Measurements from ENCODE around the gene ENTPD6. TPM values are rescaled to one million over a fixed set of nuclear protein-coding genes. Genes with fewer than 3 reads are reported as not detected.

Gene ENTPD6
- total RNA-seq, 1 donor from 2014 or later, result 73.4 TPM

DNA sequence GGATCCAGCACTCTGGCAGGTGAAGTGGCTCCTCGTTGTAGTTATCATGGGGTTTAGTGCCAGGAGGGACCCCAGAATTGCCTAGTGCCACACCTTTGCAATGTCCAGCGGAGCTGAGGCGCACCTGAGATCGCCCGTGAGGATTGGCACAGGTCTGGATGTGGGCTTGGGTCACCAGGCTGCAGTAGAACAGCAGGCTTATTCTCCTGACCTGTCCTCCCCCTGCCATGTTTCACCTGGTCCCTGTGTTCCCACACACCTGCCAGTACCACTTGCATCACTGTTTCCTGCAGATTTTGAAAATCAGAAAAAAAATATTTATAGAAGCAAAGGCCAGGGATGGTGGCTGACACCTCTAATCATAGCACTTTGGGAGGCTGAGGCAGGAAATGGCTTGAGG, 16.7 kb downstream of the ENTPD6 start:
- Mint-ChIP-seq H3K4me1 (no peaks in the 10 kb centered on the region), H3K9me3 (no peaks in the 10 kb centered on the region), H3K27me3 (ENCODE audit: low read depth) (no peaks in the 10 kb centered on the region), H3K27ac (ENCODE audit: unreplicated experiment) (no peak overlapping the region), H3K36me3 (ENCODE audit: low read depth) (peaks cover 8% of the 10 kb centered on the region), H3K4me3 (no peak overlapping the region)
- no peak for DNase-seq (ENCODE audit: low read depth, low spot score)
- TF ChIP-seq CTCF (conservative IDR thresholded peaks at IDR 0.05), result no peak

DNA sequence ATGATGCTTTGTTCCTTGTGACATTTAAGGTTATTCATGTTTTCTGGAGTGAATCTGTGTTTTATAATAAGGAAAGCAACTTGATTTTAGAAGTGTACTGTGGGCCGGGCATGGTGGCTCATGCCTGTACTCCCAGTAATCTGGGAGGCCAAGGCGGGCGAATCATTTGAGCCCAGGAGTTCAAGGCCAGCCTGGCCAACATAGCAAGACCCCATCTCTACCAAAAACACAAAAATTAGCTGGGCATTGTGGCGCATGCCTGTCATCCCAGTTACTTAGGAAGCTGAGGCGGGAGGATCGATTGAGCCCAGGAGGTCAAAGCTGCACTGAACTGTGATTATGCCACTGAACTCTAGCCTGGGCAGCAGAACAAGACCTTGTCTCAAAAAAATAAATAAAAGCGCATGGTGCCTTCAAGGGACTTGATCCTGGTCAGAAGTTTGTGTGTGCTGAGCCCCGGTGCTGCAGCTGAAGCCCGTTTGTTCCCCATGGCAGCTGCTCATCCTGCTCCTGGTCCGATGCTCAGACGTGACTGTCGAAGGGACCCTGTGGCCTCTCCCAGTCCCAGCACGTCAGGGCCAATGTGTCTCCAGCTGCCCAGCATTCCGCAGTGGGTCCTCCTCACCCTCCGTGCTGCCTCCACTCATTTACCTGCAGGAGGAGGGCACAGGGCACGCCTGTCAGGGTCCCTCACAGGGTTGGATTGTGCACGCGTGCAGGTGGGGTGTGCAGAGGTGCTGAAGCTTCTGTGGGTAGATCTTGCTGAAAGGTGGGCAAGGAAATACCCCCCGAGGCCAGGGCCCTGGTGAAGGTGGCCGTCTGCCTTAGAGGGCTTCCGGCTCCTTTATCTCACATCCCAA, 18.3 kb downstream of the ENTPD6 start:
- no peak overlapping the region for H3K4me3 Mint-ChIP-seq
- no peak for TF ChIP-seq CTCF (conservative IDR thresholded peaks at IDR 0.05)
- H3K27me3 Mint-ChIP-seq (ENCODE audit: low read depth), result no peaks in the 10 kb centered on the region
- no peak overlapping the region for H3K27ac Mint-ChIP-seq (ENCODE audit: unreplicated experiment)
- H3K36me3 Mint-ChIP-seq (ENCODE audit: low read depth), result peaks cover 8% of the 10 kb centered on the region
- H3K9me3 Mint-ChIP-seq, result no peaks in the 10 kb centered on the region
- H3K4me1 Mint-ChIP-seq, result no peaks in the 10 kb centered on the region
- no peak for DNase-seq (ENCODE audit: low read depth, low spot score)

DNA sequence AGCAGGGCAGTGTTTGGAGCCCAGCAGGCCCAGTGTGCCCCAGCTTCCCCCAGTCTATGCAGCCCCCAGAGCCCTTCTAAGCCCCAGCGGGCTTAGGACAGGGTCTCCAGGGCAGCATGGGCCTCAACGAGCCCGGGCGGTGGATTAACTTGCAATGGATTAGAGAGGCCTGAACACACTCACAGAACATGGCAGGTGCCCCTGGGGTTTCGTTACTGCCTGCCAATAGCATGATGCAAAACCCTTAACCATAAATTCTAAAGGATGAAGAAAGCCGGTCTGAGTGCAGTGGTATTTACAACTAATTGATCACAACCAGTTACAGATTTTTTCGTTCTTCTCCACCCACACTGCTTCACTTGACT, 18.9 kb downstream of the ENTPD6 start:
- peaks cover 8% of the 10 kb centered on the region for H3K36me3 Mint-ChIP-seq (ENCODE audit: low read depth)
- H3K4me3 Mint-ChIP-seq, result no peak overlapping the region
- H3K4me1 Mint-ChIP-seq, result no peaks in the 10 kb centered on the region
- no peaks in the 10 kb centered on the region for H3K27me3 Mint-ChIP-seq (ENCODE audit: low read depth)
- DNase-seq (ENCODE audit: low read depth, low spot score), result no peak
- no peaks in the 10 kb centered on the region for H3K9me3 Mint-ChIP-seq
- no peak overlapping the region for H3K27ac Mint-ChIP-seq (ENCODE audit: unreplicated experiment)
- no peak for TF ChIP-seq CTCF (conservative IDR thresholded peaks at IDR 0.05)

DNA sequence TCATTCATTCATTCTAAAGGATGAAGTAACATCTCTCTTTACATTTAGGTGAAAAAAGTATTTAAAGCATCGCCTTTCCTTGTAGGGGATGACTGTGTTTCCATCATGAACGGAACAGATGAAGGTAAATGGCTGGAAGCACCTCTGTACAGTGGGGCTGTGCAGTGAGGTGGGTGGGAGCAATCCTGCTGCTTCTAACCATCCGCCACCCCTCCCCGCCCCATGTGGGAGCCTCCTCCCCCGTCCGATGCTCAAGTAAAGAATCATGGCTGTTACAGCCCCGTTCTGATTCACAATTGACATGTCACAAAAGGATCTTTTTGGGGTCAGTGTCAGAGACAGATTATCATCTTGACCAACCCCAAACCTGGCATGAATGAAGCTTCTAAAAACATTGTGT, 19.3 kb downstream of the ENTPD6 start:
- no peak for DNase-seq (ENCODE audit: low read depth, low spot score)
- Mint-ChIP-seq H3K36me3 (ENCODE audit: low read depth) (peaks cover 4% of the 10 kb centered on the region), H3K4me1 (no peaks in the 10 kb centered on the region)

GRCh38 chr20:25215521-25215920, 20.0 kb downstream of the ENTPD6 start:
- Mint-ChIP-seq H3K27ac (ENCODE audit: unreplicated experiment) (no peak overlapping the region), H3K9me3 (no peaks in the 10 kb centered on the region), H3K4me1 (no peaks in the 10 kb centered on the region), H3K27me3 (ENCODE audit: low read depth) (no peaks in the 10 kb centered on the region), H3K4me3 (no peak overlapping the region), H3K36me3 (ENCODE audit: low read depth) (peaks cover 3% of the 10 kb centered on the region)
- no peak for TF ChIP-seq CTCF (conservative IDR thresholded peaks at IDR 0.05)
- no peak for DNase-seq (ENCODE audit: low read depth, low spot score)

More for the DNA sequence above, 19.3 kb downstream of the ENTPD6 start:
- Mint-ChIP-seq H3K27me3 (ENCODE audit: low read depth) (no peaks in the 10 kb centered on the region), H3K4me3 (no peak overlapping the region), H3K27ac (ENCODE audit: unreplicated experiment) (no peak overlapping the region), H3K9me3 (no peaks in the 10 kb centered on the region)
- no peak for TF ChIP-seq CTCF (conservative IDR thresholded peaks at IDR 0.05)
